Measurements from ENCODE around the gene XPO6.

Gene XPO6

GRCh38 chr16:28064150-28064549 lies 147.6 kb downstream of the XPO6 start:
- TF ChIP-seq ZNF335 (tag by site-specific recombination; conservative IDR thresholded peaks at IDR 0.05), result 0 out of 2 replicates have a peak, but pooled peaks have one; percentile 32
- TF ChIP-seq ZNF16 (tag by site-specific recombination; IDR thresholded peaks at IDR 0.05; ENCODE audit: low read depth), result no peak
- no peak for TF ChIP-seq ZBTB20 (tag by site-specific recombination; IDR thresholded peaks at IDR 0.05)
- TF ChIP-seq, protein P1, sequence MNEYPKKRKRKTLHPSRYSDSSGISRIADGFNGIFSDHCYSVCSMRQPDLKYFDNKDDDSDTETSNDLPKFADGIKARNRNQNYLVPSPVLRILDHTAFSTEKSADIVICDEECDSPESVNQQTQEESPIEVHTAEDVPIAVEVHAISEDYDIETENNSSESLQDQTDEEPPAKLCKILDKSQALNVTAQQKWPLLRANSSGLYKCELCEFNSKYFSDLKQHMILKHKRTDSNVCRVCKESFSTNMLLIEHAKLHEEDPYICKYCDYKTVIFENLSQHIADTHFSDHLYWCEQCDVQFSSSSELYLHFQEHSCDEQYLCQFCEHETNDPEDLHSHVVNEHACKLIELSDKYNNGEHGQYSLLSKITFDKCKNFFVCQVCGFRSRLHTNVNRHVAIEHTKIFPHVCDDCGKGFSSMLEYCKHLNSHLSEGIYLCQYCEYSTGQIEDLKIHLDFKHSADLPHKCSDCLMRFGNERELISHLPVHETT (tag by site-specific recombination; IDR thresholded peaks at IDR 0.05), result no peak
- no peak for TF ChIP-seq ZNF830 (tag by site-specific recombination; IDR thresholded peaks at IDR 0.05; ENCODE audit: low read depth)
- TF ChIP-seq ZNF530 (tag by site-specific recombination; IDR thresholded peaks at IDR 0.05; ENCODE audit: low read depth), result no peak
- no peak for TF ChIP-seq ZNF777 (tag by site-specific recombination; IDR thresholded peaks at IDR 0.05; ENCODE audit: borderline replicate concordance)
- TF ChIP-seq, protein P2, sequence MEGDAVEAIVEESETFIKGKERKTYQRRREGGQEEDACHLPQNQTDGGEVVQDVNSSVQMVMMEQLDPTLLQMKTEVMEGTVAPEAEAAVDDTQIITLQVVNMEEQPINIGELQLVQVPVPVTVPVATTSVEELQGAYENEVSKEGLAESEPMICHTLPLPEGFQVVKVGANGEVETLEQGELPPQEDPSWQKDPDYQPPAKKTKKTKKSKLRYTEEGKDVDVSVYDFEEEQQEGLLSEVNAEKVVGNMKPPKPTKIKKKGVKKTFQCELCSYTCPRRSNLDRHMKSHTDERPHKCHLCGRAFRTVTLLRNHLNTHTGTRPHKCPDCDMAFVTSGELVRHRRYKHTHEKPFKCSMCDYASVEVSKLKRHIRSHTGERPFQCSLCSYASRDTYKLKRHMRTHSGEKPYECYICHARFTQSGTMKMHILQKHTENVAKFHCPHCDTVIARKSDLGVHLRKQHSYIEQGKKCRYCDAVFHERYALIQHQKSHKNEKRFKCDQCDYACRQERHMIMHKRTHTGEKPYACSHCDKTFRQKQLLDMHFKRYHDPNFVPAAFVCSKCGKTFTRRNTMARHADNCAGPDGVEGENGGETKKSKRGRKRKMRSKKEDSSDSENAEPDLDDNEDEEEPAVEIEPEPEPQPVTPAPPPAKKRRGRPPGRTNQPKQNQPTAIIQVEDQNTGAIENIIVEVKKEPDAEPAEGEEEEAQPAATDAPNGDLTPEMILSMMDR (tag by site-specific recombination; IDR thresholded peaks at IDR 0.05), result no peak
- TF ChIP-seq ZNF792 (tag by site-specific recombination; IDR thresholded peaks at IDR 0.05), result no peak
- TF ChIP-seq ZNF768 (tag by site-specific recombination; IDR thresholded peaks at IDR 0.05), result no peak
- no peak for TF ChIP-seq OSR2 (tag by site-specific recombination; IDR thresholded peaks at IDR 0.05)
- TF ChIP-seq ZNF133 (tag by site-specific recombination; IDR thresholded peaks at IDR 0.05), result no peak
- TF ChIP-seq ZNF513 (tag by site-specific recombination; IDR thresholded peaks at IDR 0.05), result no peak
- 0 out of 2 replicates have a peak, but pooled peaks have one; percentile 1 for TF ChIP-seq ZIC2 (tag by site-specific recombination; IDR thresholded peaks at IDR 0.05)
- H3K4me1 ChIP-seq (ENCODE audit: control insufficient read depth, insufficient read depth, low read length), result no peaks in the 10 kb centered on the region; the same call in 1 of the 2 replicates
- no peak overlapping the region for H3K4me3 ChIP-seq (ENCODE audit: low read depth, low read length)
- POLR2A ChIA-PET, result no interaction called here
- H3K27ac ChIP-seq (ENCODE audit: extremely low read depth, low read depth, low read length), result no peak overlapping the region
- H3K36me3 ChIP-seq (ENCODE audit: control insufficient read depth in 2 of 2, insufficient read depth in 1 of 2, low read length in 2 of 2), result no peaks in the 10 kb centered on the region
- no peaks in the 10 kb centered on the region for H3K9me3 ChIP-seq (ENCODE audit: control insufficient read depth, insufficient read depth, low read depth, low read length)
- CTCF ChIA-PET, result interaction anchor here (0.6 to 1.7 kb wide), 4 partner anchors 91 to 433 kb away, joined by 4 to 7 read pairs (median 4); no protein-coding TSS in a partner anchor

GRCh38 chr16:28063591-28064061 lies 148.1 kb downstream of the XPO6 start, which contains the start of gene GSG1L:
Gene GSG1L (minus strand): TSS chr16:28063714. CDS start chr16:28063424, 290 bp downstream.
- ChIA-PET CTCF (interaction anchor here (1.0 to 1.7 kb wide), 3 partner anchors 91 to 432 kb away, joined by 4 to 7 read pairs (median 4); no protein-coding TSS in a partner anchor), POLR2A (no interaction called here)
- Histone ChIP-seq H3K27ac (ENCODE audit: extremely low read depth, low read depth, low read length) (no peak within 1 kb of the TSS), H3K9me3 (ENCODE audit: control insufficient read depth, insufficient read depth, low read depth, low read length) (no peaks in the 10 kb centered on the region), H3K4me3 (ENCODE audit: low read depth, low read length) (peak within 1 kb of the TSS; percentile 38), H3K4me1 (ENCODE audit: control insufficient read depth, insufficient read depth, low read length) (no peaks in the 10 kb centered on the region; the same call in 1 of the 2 replicates), H3K36me3 (ENCODE audit: control insufficient read depth in 2 of 2, insufficient read depth in 1 of 2, low read length in 2 of 2) (no peaks in the 10 kb centered on the region)
- peak; percentile 67 for TF ChIP-seq ZNF335 (tag by site-specific recombination; conservative IDR thresholded peaks at IDR 0.05)
- TF ChIP-seq KLF10 (tag by site-specific recombination; IDR thresholded peaks at IDR 0.05), result no peak
- TF ChIP-seq ZNF416 (tag by site-specific recombination; IDR thresholded peaks at IDR 0.05), result no peak
- 0 out of 2 replicates have a peak, but pooled peaks have one; percentile 12 for TF ChIP-seq ZFHX2 (tag by site-specific recombination; conservative IDR thresholded peaks at IDR 0.05)
- TF ChIP-seq, protein P3, sequence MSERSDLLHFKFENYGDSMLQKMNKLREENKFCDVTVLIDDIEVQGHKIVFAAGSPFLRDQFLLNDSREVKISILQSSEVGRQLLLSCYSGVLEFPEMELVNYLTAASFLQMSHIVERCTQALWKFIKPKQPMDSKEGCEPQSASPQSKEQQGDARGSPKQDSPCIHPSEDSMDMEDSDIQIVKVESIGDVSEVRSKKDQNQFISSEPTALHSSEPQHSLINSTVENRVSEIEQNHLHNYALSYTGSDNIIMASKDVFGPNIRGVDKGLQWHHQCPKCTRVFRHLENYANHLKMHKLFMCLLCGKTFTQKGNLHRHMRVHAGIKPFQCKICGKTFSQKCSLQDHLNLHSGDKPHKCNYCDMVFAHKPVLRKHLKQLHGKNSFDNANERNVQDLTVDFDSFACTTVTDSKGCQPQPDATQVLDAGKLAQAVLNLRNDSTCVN (tag by site-specific recombination; optimal IDR thresholded peaks at IDR 0.05), result peak; percentile 34
- TF ChIP-seq EGR2 (tag by site-specific recombination; IDR thresholded peaks at IDR 0.05; ENCODE audit: low read depth), result 0 out of 2 replicates have a peak, but pooled peaks have one; percentile 6
- 0 out of 2 replicates have a peak, but pooled peaks have one; percentile 13 for TF ChIP-seq ZIC2 (tag by site-specific recombination; IDR thresholded peaks at IDR 0.05)
- no peak for TF ChIP-seq ZBTB44 (tag by site-specific recombination; IDR thresholded peaks at IDR 0.05)
- TF ChIP-seq SETDB1 (IDR thresholded peaks at IDR 0.05; ENCODE audit: insufficient read length, low read length), result no peak
- TF ChIP-seq, protein P4, sequence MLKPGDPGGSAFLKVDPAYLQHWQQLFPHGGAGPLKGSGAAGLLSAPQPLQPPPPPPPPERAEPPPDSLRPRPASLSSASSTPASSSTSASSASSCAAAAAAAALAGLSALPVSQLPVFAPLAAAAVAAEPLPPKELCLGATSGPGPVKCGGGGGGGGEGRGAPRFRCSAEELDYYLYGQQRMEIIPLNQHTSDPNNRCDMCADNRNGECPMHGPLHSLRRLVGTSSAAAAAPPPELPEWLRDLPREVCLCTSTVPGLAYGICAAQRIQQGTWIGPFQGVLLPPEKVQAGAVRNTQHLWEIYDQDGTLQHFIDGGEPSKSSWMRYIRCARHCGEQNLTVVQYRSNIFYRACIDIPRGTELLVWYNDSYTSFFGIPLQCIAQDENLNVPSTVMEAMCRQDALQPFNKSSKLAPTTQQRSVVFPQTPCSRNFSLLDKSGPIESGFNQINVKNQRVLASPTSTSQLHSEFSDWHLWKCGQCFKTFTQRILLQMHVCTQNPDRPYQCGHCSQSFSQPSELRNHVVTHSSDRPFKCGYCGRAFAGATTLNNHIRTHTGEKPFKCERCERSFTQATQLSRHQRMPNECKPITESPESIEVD (tag by site-specific recombination; IDR thresholded peaks at IDR 0.05), result no peak
- no peak for TF ChIP-seq ZNF596 (tag by site-specific recombination; IDR thresholded peaks at IDR 0.05)

Measured in HEK293 (cell line).